Panc1 (cell line): ENCODE measurements around the gene DISP1. TPM values are rescaled to one million over a fixed set of nuclear protein-coding genes. Genes with fewer than 3 reads are reported as not detected.

Source experiments
- ATAC-seq: fragments of 200-7000 bp; cut with Tn5 transposase; 2 replicates; pipeline ENCODE4 v1.9.1; 2020; ENCODE audit warnings: mild to moderate bottlenecking, moderate library complexity
- BruUV-seq: library from RNA; stranded (reverse); fragments of 400-500 nt; replicated peaks from 2 replicates; lab custom pipeline; 2021; lab: Mats Ljungman, UMichigan
- CTCF ChIA-PET: fragments of 300-600 bp; sonication (Branson Sonifier 250); formaldehyde crosslinking; loops from one replicate; lab custom pipeline; 2022; ENCODE audit warnings: antibody characterized with exemption; lab: Charles Lee
- POLR2A ChIA-PET: fragments of 300-600 bp; sonication (Branson Sonifier 250); formaldehyde crosslinking; loops from one replicate; lab custom pipeline; 2022; ENCODE audit warnings: antibody characterized with exemption; lab: Charles Lee
- DNase-seq: peaks from one replicate; pipeline ENCODE4 v3.0.0-alpha.2; 2010; ENCODE audit warnings: low read depth, low spot score
- H3K27ac ChIP-seq: 2 replicates; pipeline ENCODE4 v1.5.1; 2011; ENCODE audit warnings: mild to moderate bottlenecking, low read length, inconsistent platforms
- H3K27me3 ChIP-seq: fragments of 200-500 bp; sonication (Bioruptor generic); 2 replicates; pipeline ENCODE4 v1.6.0; 2014; ENCODE audit warnings: low read length, inconsistent platforms; ENCODE audit not compliant: control insufficient read depth, insufficient read depth
- H3K36me3 ChIP-seq: fragments of 200-500 bp; sonication (Bioruptor generic); 2 replicates; pipeline ENCODE4 v1.5.1; 2014; ENCODE audit warnings: inconsistent platforms, mild to moderate bottlenecking, low read length, moderate library complexity; ENCODE audit not compliant: control insufficient read depth, insufficient read depth
- H3K4me1 ChIP-seq: 2 replicates; pipeline ENCODE4 v1.5.1; 2011; ENCODE audit warnings: inconsistent platforms, mild to moderate bottlenecking, low read length, moderate library complexity; ENCODE audit not compliant: control insufficient read depth, insufficient read depth
- H3K4me3 ChIP-seq, 2 experiments: 2 replicates each; pipeline ENCODE4 v1.5.1; 2011 to 2012; ENCODE audit warnings: low read depth in 2 of 2, low read length in 2 of 2, mild to moderate bottlenecking in 2 of 2, inconsistent platforms in 1 of 2, moderate library complexity in 1 of 2
- H3K9me3 ChIP-seq: fragments of 200-500 bp; sonication (Bioruptor generic); 2 replicates; pipeline ENCODE4 v1.5.1; 2014; ENCODE audit warnings: low read depth, mild to moderate bottlenecking, inconsistent platforms, low read length, moderate library complexity; ENCODE audit not compliant: control insufficient read depth, insufficient read depth
- CTCF ChIP-seq: fragments of 450-650 bp; IDR thresholded peaks from 2 replicates; pipeline ENCODE4 v1.5.1; 2017; ENCODE audit warnings: mild to moderate bottlenecking
- POLR2AphosphoS5 ChIP-seq: IDR thresholded peaks from 2 replicates; pipeline ENCODE4 v1.6.1; 2012; ENCODE audit warnings: mild to moderate bottlenecking, low read depth, low read length, moderate library complexity
- REST ChIP-seq, 2 experiments: IDR thresholded peaks; 2 replicates each; pipeline ENCODE4 v1.6.1; 2011 to 2012; ENCODE audit warnings: low read depth in 2 of 2, control low read depth in 1 of 2, low read length in 1 of 2, mild to moderate bottlenecking in 1 of 2, moderate library complexity in 1 of 2; ENCODE audit not compliant: insufficient read depth in 1 of 2
- SIN3A ChIP-seq: IDR thresholded peaks from 2 replicates; pipeline ENCODE4 v1.6.1; 2012; ENCODE audit warnings: low read depth, mild to moderate bottlenecking, low read length, moderate library complexity, borderline replicate concordance; ENCODE audit not compliant: insufficient read depth
- TCF7L2 ChIP-seq: IDR thresholded peaks from 2 replicates; pipeline ENCODE4 v1.6.1; 2011; ENCODE audit warnings: mild to moderate bottlenecking, low read depth, low read length, inconsistent platforms
- in situ Hi-C: cut with HindIII; loops from 2 replicates; pipeline ENCODE4 v1.10.0; 2016; ENCODE audit warnings: low sequenced_read_pairs, low pct_unique_long_range_greater_than_20kb
- intact Hi-C: fragments of 100-400 bp; cut with micrococcal nuclease; formaldehyde crosslinking; loops from one replicate; pipeline ENCODE4 v1.10.0; 2022; ENCODE audit not compliant: unreplicated experiment
- total RNA-seq: library from RNA; stranded (reverse); gene quantifications from one replicate; pipeline ENCODE4 v1.2.1, GENCODE V29; 2021; ENCODE audit not compliant: unreplicated experiment

DISP1 gene
- total RNA-seq, 1 experiment from 2014 or later: 4.2 TPM

- no peaks in the 10 kb centered on the region for H3K4me1 ChIP-seq
- intact Hi-C loops (no loop called here), in situ Hi-C loops (no loop called here)
- H3K4me3 ChIP-seq: no peak overlapping the region
- TF ChIP-seq TCF7L2: no peak
- no peak for TF ChIP-seq POLR2AphosphoS5
- TF ChIP-seq SIN3A: no peak
- no peak for TF ChIP-seq REST (IDR thresholded peaks at IDR 0.05; ENCODE audit: insufficient read depth in 1 of 2, low read depth in 2 of 2, low read length in 1 of 2)
- no peak for TF ChIP-seq CTCF
- H3K27ac ChIP-seq: no peak overlapping the region
- BruUV-seq: no TSS peak
- no peaks in the 10 kb centered on the region for H3K36me3 ChIP-seq
- DNase-seq: no peak
- ChIA-PET CTCF (no interaction called here), POLR2A (no interaction called here)
- H3K27me3 ChIP-seq: no peaks in the 10 kb centered on the region
- no peaks in the 10 kb centered on the region for H3K9me3 ChIP-seq
- ATAC-seq: no peak
Measured at GRCh38 chr1:222787729-222788128, 27.1 kb upstream of the DISP1 start.

- intact Hi-C loops: no loop called here
- BruUV-seq: no TSS peak
- no peak for ATAC-seq
- ChIA-PET POLR2A (no interaction called here), CTCF (no interaction called here)
- Histone ChIP-seq H3K36me3 (no peaks in the 10 kb centered on the region), H3K4me3 (no peak overlapping the region), H3K27ac (no peak overlapping the region), H3K9me3 (no peaks in the 10 kb centered on the region), H3K4me1 (no peaks in the 10 kb centered on the region), H3K27me3 (no peaks in the 10 kb centered on the region)
- DNase-seq: no peak
- TF ChIP-seq TCF7L2: no peak
- TF ChIP-seq SIN3A: no peak
- TF ChIP-seq CTCF: no peak
- no peak for TF ChIP-seq POLR2AphosphoS5
- no peak for TF ChIP-seq REST (IDR thresholded peaks at IDR 0.05; ENCODE audit: insufficient read depth in 1 of 2, low read depth in 2 of 2, low read length in 1 of 2)
- in situ Hi-C loops: no loop called here
Measured at GRCh38 chr1:222788402-222789156, 26.3 kb upstream of the DISP1 start.
